T-cell (primary cell): Measurements from ENCODE around the gene NPHP4. TPM values are rescaled to one million over a fixed set of nuclear protein-coding genes. Genes with fewer than 3 reads are reported as not detected.

Experiments used
- ATAC-seq, 4 experiments: fragments of 200-7000 bp in 3 of 4; fragments of 150-1000 bp in 1 of 4; cut with Tn5 transposase; replicated peaks in 1 of 4; 1 replicate in 3 of 4; 2 replicates in 1 of 4; pipeline ENCODE4 v1.10.0; 2021; ENCODE audit warnings: moderate library complexity in 3 of 4, mild to moderate bottlenecking in 2 of 4, moderate number of reproducible peaks in 1 of 4
- CTCF ChIA-PET, 2 donors: fragments of 300-600 bp; sonication (Branson Sonifier 250); formaldehyde crosslinking; loops; one replicate each; lab custom pipeline; 2022; ENCODE audit warnings: antibody characterized with exemption in 2 of 2; lab: Charles Lee
- POLR2A ChIA-PET, 2 donors: fragments of 300-600 bp; sonication (Branson Sonifier 250); formaldehyde crosslinking; loops; one replicate each; lab custom pipeline; 2022; ENCODE audit warnings: antibody characterized with exemption in 2 of 2; lab: Charles Lee
- DNase-seq, 35 experiments: peaks; one replicate each; pipeline versions ENCODE4 v3.0.0 to v3.0.0-alpha.2; 2013 to 2023
- H3K27ac ChIP-seq: one replicate; pipeline ENCODE4 v1.5.1; 2013; ENCODE audit warnings: low read length
- H3K27me3 ChIP-seq, 2 experiments: replicated peaks in 1 of 2; 1 replicate in 1 of 2; 2 replicates in 1 of 2; pipeline versions ENCODE4 v1.6.1 to v1.7.0; 2013; ENCODE audit warnings: low read length in 1 of 2, mixed read lengths in 1 of 2; ENCODE audit not compliant: control insufficient read depth in 2 of 2, insufficient read depth in 2 of 2; ENCODE audit errors: extremely low read depth in 1 of 2
- H3K36me3 ChIP-seq, 2 donors: 1 replicate in 1 of 2; 2 replicates in 1 of 2; pipeline versions ENCODE4 v1.6.1 to v1.7.0; 2013; ENCODE audit warnings: low read length in 1 of 2; ENCODE audit not compliant: control insufficient read depth in 2 of 2, insufficient read depth in 1 of 2; ENCODE audit errors: extremely low read depth in 1 of 2
- H3K4me1 ChIP-seq, 2 experiments: 1 replicate in 1 of 2; 2 replicates in 1 of 2; pipeline versions ENCODE4 v1.6.1 to v1.7.0; 2013; ENCODE audit warnings: low read length in 2 of 2, mixed read lengths in 1 of 2; ENCODE audit not compliant: insufficient read depth in 2 of 2, control insufficient read depth in 1 of 2; ENCODE audit errors: extremely low read depth in 1 of 2
- H3K4me3 ChIP-seq, 2 donors: 1 replicate in 1 of 2; 2 replicates in 1 of 2; pipeline versions ENCODE4 v1.5.1 to v1.7.0; 2013; ENCODE audit warnings: mild to moderate bottlenecking in 2 of 2, low read length in 1 of 2, moderate library complexity in 1 of 2; ENCODE audit not compliant: control insufficient read depth in 1 of 2; ENCODE audit errors: extremely low read depth in 1 of 2
- H3K9me3 ChIP-seq: 2 replicates; pipeline ENCODE4 v1.7.0; 2013
- H3K27ac Mint-ChIP-seq, 2 donors: one replicate each; pipeline ENCODE4 v1.8.0; 2020 to 2021; ENCODE audit warnings: mild to moderate bottlenecking in 2 of 2, mixed read lengths in 2 of 2
- H3K27me3 Mint-ChIP-seq, 2 donors: one replicate each; pipeline ENCODE4 v1.8.0; 2021 to 2022; ENCODE audit warnings: mixed read lengths in 2 of 2
- H3K36me3 Mint-ChIP-seq: one replicate; pipeline ENCODE4 v1.8.0; 2021; ENCODE audit warnings: mixed read lengths
- H3K4me1 Mint-ChIP-seq, 3 donors: one replicate each; pipeline ENCODE4 v1.8.0; 2020 to 2022; ENCODE audit warnings: mixed read lengths in 3 of 3, mild to moderate bottlenecking in 1 of 3
- H3K4me3 Mint-ChIP-seq, 3 donors: one replicate each; pipeline ENCODE4 v1.8.0; 2020 to 2022; ENCODE audit warnings: mild to moderate bottlenecking in 3 of 3, mixed read lengths in 3 of 3, moderate library complexity in 3 of 3
- H3K9me3 Mint-ChIP-seq, 3 donors: one replicate each; pipeline ENCODE4 v1.8.0; 2020 to 2022; ENCODE audit warnings: mixed read lengths in 3 of 3
- WGBS: methylation state at CpG from one replicate; pipeline ENCODE4 v1.1.5; 2013; ENCODE audit warnings: missing lambda C conversion rate; ENCODE audit not compliant: insufficient coverage; 5-methylcytosine and 5-hydroxymethylcytosine counted together
- total RNA-seq, 35 experiments: library from RNA in 6 of 35; stranded (reverse) in 6 of 35; fragments of 120-200 nt in 1 of 35; gene quantifications; one replicate each; pipeline versions ENCODE4 v1.2.1 to v1.2.4 and lab custom pipeline; 2013 to 2026

NPHP4 gene
- total RNA-seq, 5 donors from 2014 or later (not counting 1 experiment from before 2014, with no cell fraction given): 9.0 to 10.5 (median 9.8) TPM

GRCh38 chr1:5989731-5990271 is 2.4 kb downstream of the NPHP4 start:
- no peak overlapping the region for H3K4me3 ChIP-seq
- H3K27ac Mint-ChIP-seq: no peak overlapping the region
- no peaks in the 10 kb centered on the region for H3K27me3 ChIP-seq
- H3K27ac ChIP-seq: no peak overlapping the region
- peaks cover 22 to 32% (median 28%) of the 10 kb centered on the region in 3 donors for H3K4me1 Mint-ChIP-seq
- peak overlapping the region in 2 of 3 donors; percentile 54 to 95 for H3K4me3 Mint-ChIP-seq
- ATAC-seq (no peak), DNase-seq (no peak)
- WGBS: 97% methylated on average over 12 of the region's 18 CpGs
- ChIA-PET POLR2A (no interaction called here), CTCF (no interaction called here)
- H3K4me1 ChIP-seq: peaks cover 10 to 27% of the 10 kb centered on the region in 2 experiments
- no peaks in the 10 kb centered on the region for H3K9me3 Mint-ChIP-seq
- no peaks in the 10 kb centered on the region for H3K27me3 Mint-ChIP-seq
- no peaks in the 10 kb centered on the region for H3K36me3 ChIP-seq
- H3K36me3 Mint-ChIP-seq: peaks cover 6% of the 10 kb centered on the region
- H3K9me3 ChIP-seq: no peaks in the 10 kb centered on the region

- peaks cover 9 to 22% of the 10 kb centered on the region in 2 experiments for H3K4me1 ChIP-seq
- 91% methylated on average over 2 of the region's 5 CpGs for WGBS
- ChIA-PET POLR2A (no interaction called here), CTCF (no interaction called here)
- H3K4me3 Mint-ChIP-seq: no peak overlapping the region
- H3K36me3 Mint-ChIP-seq: peaks cover 6% of the 10 kb centered on the region
- H3K4me1 Mint-ChIP-seq: peaks cover 16 to 26% (median 22%) of the 10 kb centered on the region in 3 donors
- H3K27me3 ChIP-seq: no peaks in the 10 kb centered on the region
- no peaks in the 10 kb centered on the region for H3K27me3 Mint-ChIP-seq
- DNase-seq (no peak), ATAC-seq (no peak)
- no peaks in the 10 kb centered on the region for H3K9me3 Mint-ChIP-seq
- H3K9me3 ChIP-seq: no peaks in the 10 kb centered on the region
- no peak overlapping the region for H3K27ac Mint-ChIP-seq
- no peak overlapping the region for H3K27ac ChIP-seq
- H3K4me3 ChIP-seq: no peak overlapping the region
- H3K36me3 ChIP-seq: no peaks in the 10 kb centered on the region
These were observed 3.0 kb downstream of the NPHP4 start for GRCh38 chr1:5989286-5989605.

GRCh38 chr1:5988596-5989285 is 3.5 kb downstream of the NPHP4 start:
- ChIA-PET CTCF (no interaction called here), POLR2A (no interaction called here)
- no peak for ATAC-seq
- H3K27me3 ChIP-seq: no peaks in the 10 kb centered on the region
- H3K9me3 Mint-ChIP-seq: no peaks in the 10 kb centered on the region
- no peak overlapping the region for H3K27ac Mint-ChIP-seq
- H3K27ac ChIP-seq: no peak overlapping the region
- no peak overlapping the region for H3K4me3 ChIP-seq
- WGBS: 93% methylated on average over 12 of the region's 14 CpGs
- H3K4me1 ChIP-seq: peaks cover 4 to 17% of the 10 kb centered on the region in 2 experiments
- no peak overlapping the region for H3K4me3 Mint-ChIP-seq
- H3K9me3 ChIP-seq: no peaks in the 10 kb centered on the region
- no peaks in the 10 kb centered on the region for H3K27me3 Mint-ChIP-seq
- no peaks in the 10 kb centered on the region for H3K36me3 ChIP-seq
- H3K4me1 Mint-ChIP-seq: peaks cover 11 to 21% (median 17%) of the 10 kb centered on the region in 3 donors
- H3K36me3 Mint-ChIP-seq: peaks cover 6% of the 10 kb centered on the region
- DNase-seq: no peak

- H3K36me3 Mint-ChIP-seq: peaks cover 23% of the 10 kb centered on the region
- DNase-seq (no peak), ATAC-seq (no peak)
- WGBS: 100% methylated on average over 3 of the region's 13 CpGs
- no peaks in the 10 kb centered on the region for H3K27me3 ChIP-seq
- H3K27ac Mint-ChIP-seq: no peak overlapping the region
- no peak overlapping the region for H3K4me3 ChIP-seq
- no peak overlapping the region for H3K27ac ChIP-seq
- H3K9me3 ChIP-seq: no peaks in the 10 kb centered on the region
- no peaks in the 10 kb centered on the region for H3K27me3 Mint-ChIP-seq
- H3K4me1 ChIP-seq: peaks cover under 1 to 5% of the 10 kb centered on the region in 2 experiments
- no peaks in the 10 kb centered on the region for H3K36me3 ChIP-seq
- ChIA-PET CTCF (no interaction called here), POLR2A (no interaction called here)
- H3K4me1 Mint-ChIP-seq: peaks cover 3 to 8% (median 5%) of the 10 kb centered on the region in 3 donors
- H3K9me3 Mint-ChIP-seq: no peaks in the 10 kb centered on the region
- no peak overlapping the region for H3K4me3 Mint-ChIP-seq
These were observed 6.2 kb downstream of the NPHP4 start for GRCh38 chr1:5986018-5986417.

GRCh38 chr1:5985250-5985649 is 7.0 kb downstream of the NPHP4 start:
- H3K27me3 ChIP-seq: no peaks in the 10 kb centered on the region
- no peak overlapping the region for H3K27ac Mint-ChIP-seq
- peaks cover 23% of the 10 kb centered on the region for H3K36me3 Mint-ChIP-seq
- no peak for ATAC-seq
- CTCF ChIA-PET: no interaction called here
- no peak for DNase-seq
- 85% methylated on average over 11 of the region's 11 CpGs for whole genome bisulfite sequencing
- H3K9me3 Mint-ChIP-seq: no peaks in the 10 kb centered on the region
- H3K27me3 Mint-ChIP-seq: no peaks in the 10 kb centered on the region
- H3K4me3 ChIP-seq: no peak overlapping the region
- no peak overlapping the region for H3K4me3 Mint-ChIP-seq
- H3K4me1 Mint-ChIP-seq: peaks cover 0 to 2% (median 0%) of the 10 kb centered on the region in 3 donors
- H3K27ac ChIP-seq: no peak overlapping the region
- POLR2A ChIA-PET: no interaction called here
- H3K9me3 ChIP-seq: no peaks in the 10 kb centered on the region
- no peaks in the 10 kb centered on the region for H3K4me1 ChIP-seq
- no peaks in the 10 kb centered on the region for H3K36me3 ChIP-seq

GRCh38 chr1:5983361-5984103 is 8.7 kb downstream of the NPHP4 start:
- no peak overlapping the region for H3K4me3 Mint-ChIP-seq
- no peaks in the 10 kb centered on the region for H3K36me3 ChIP-seq
- 100% methylated on average over 3 of the region's 6 CpGs for WGBS
- no peak overlapping the region for H3K27ac Mint-ChIP-seq
- no peaks in the 10 kb centered on the region for H3K27me3 ChIP-seq
- H3K9me3 ChIP-seq: no peaks in the 10 kb centered on the region
- ATAC-seq: no peak
- H3K27me3 Mint-ChIP-seq: no peaks in the 10 kb centered on the region
- DNase-seq: no peak
- no peak overlapping the region for H3K4me3 ChIP-seq
- H3K9me3 Mint-ChIP-seq: no peaks in the 10 kb centered on the region
- CTCF ChIA-PET: interaction anchor here (0.5 to 1.6 kb wide), 3 partner anchors 9 to 91 kb away, joined by 3 read pairs; no protein-coding TSS in a partner anchor
- peaks cover 27% of the 10 kb centered on the region for H3K36me3 Mint-ChIP-seq
- H3K4me1 ChIP-seq: no peaks in the 10 kb centered on the region
- H3K4me1 Mint-ChIP-seq: peaks cover 0 to 4% (median 0%) of the 10 kb centered on the region in 3 donors
- H3K27ac ChIP-seq: no peak overlapping the region
- POLR2A ChIA-PET: no interaction called here
